Prostate gland (tissue), 2 donors: Measurements from ENCODE around the gene PSAPL1. TPM values are rescaled to one million over a fixed set of nuclear protein-coding genes. Genes with fewer than 3 reads are reported as not detected.

ENCODE experiments used
- DNase-seq: peaks from one replicate; pipeline ENCODE4 v3.0.0-alpha.2; 2019; ENCODE audit warnings: low spot score
- H3K27ac ChIP-seq, 2 donors: fragments of 200-600 bp; sonication (generic); 2 replicates each; pipeline ENCODE4 v1.5.1; 2017 to 2019
- H3K27me3 ChIP-seq: fragments of 200-600 bp; sonication (generic); replicated peaks from 2 replicates; pipeline ENCODE4 v1.5.1; 2019; ENCODE audit not compliant: insufficient read depth
- H3K36me3 ChIP-seq, 2 donors: fragments of 200-600 bp; sonication (generic); 1 replicate in 1 of 2; 2 replicates in 1 of 2; pipeline versions ENCODE4 v1.5.1 to v1.8.1; 2017 to 2019
- H3K4me1 ChIP-seq: fragments of 200-600 bp; sonication (generic); replicated peaks from 2 replicates; pipeline ENCODE4 v1.5.1; 2019
- H3K4me3 ChIP-seq, 2 donors: fragments of 200-600 bp; sonication (generic); 2 replicates each; pipeline ENCODE4 v1.5.1; 2017 to 2019
- H3K9me3 ChIP-seq: fragments of 200-600 bp; sonication (generic); 2 replicates; pipeline ENCODE4 v1.5.1; 2017
- CTCF ChIP-seq, 4 experiments: fragments of 200-600 bp in 2 of 4; fragments of 450-650 bp in 2 of 4; sonication (generic) in 2 of 4; IDR thresholded peaks; 1 replicate in 3 of 4; 2 replicates in 1 of 4; pipeline ENCODE4 v1.5.1; 2016 to 2019; ENCODE audit warnings: antibody characterized with exemption in 4 of 4, mild to moderate bottlenecking in 2 of 4, moderate library complexity in 2 of 4
- POLR2A ChIP-seq: fragments of 450-650 bp; IDR thresholded peaks from one replicate; pipeline ENCODE4 v1.6.1; 2016; ENCODE audit warnings: antibody characterized with exemption, mild to moderate bottlenecking
- POLR2AphosphoS5 ChIP-seq: sonication (generic); formaldehyde crosslinking; IDR thresholded peaks from one replicate; pipeline ENCODE4 v1.6.1; 2017; ENCODE audit warnings: antibody characterized with exemption
- WGBS: methylation state at CpG from one replicate; pipeline ENCODE4 v1.1.5; 2018; 5-methylcytosine and 5-hydroxymethylcytosine counted together
- intact Hi-C: fragments of 100-400 bp; cut with DNase I; formaldehyde crosslinking; loops from one replicate; pipeline ENCODE4 v1.14.2; 2022
- total RNA-seq, 2 donors: library from RNA; depleted of rRNA; stranded (reverse); fragments of >200 nt; gene quantifications; one replicate each; pipeline ENCODE4 v1.1.0, GENCODE V29; 2016

PSAPL1 gene
- total RNA-seq, 2 donors from 2014 or later: 0.05 to 12.9 TPM

DNA sequence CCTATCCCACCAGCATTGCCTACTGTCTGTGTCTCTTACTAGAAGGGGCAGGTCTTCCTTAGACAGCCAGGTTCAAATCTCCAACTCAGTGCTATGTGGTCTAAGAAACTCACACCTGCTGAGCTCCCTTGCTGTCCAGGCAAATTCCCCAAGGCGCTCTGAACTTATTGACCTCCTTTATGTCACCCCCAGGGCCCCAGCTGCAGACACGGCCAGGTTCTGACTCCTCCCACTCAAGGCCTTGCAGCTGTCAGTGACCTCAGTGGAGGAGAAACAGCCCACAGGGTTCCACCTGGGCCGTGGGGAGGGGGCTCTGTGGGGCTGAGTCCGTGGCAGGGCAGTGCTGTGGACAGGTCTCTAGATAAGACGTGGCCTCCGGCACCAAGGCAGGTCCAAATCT, 42.1 kb upstream of the PSAPL1 start:
- H3K27me3 ChIP-seq: no peaks in the 10 kb centered on the region
- DNase-seq: no peak
- TF ChIP-seq POLR2AphosphoS5 (no peak), CTCF (IDR thresholded peaks at IDR 0.05) (no peak), POLR2A (no peak)
- no peak overlapping the region for H3K4me3 ChIP-seq
- intact Hi-C loops: no loop called here
- H3K4me1 ChIP-seq: no peaks in the 10 kb centered on the region
- no peak overlapping the region for H3K27ac ChIP-seq
- no peaks in the 10 kb centered on the region for H3K9me3 ChIP-seq
- no peaks in the 10 kb centered on the region for H3K36me3 ChIP-seq
- WGBS: 83% methylated on average over 6 of the region's 6 CpGs

GRCh38 chr4:7475207-7475606, 40.5 kb upstream of the PSAPL1 start:
- intact Hi-C loops: no loop called here
- no peaks in the 10 kb centered on the region for H3K36me3 ChIP-seq
- H3K9me3 ChIP-seq: no peaks in the 10 kb centered on the region
- 91% methylated on average over 5 of the region's 5 CpGs for WGBS
- no peaks in the 10 kb centered on the region for H3K27me3 ChIP-seq
- no peak overlapping the region for H3K27ac ChIP-seq
- TF ChIP-seq CTCF (IDR thresholded peaks at IDR 0.05): no peak
- TF ChIP-seq POLR2AphosphoS5: no peak
- no peak for TF ChIP-seq POLR2A
- no peak overlapping the region for H3K4me3 ChIP-seq
- no peaks in the 10 kb centered on the region for H3K4me1 ChIP-seq
- no peak for DNase-seq

GRCh38 chr4:7474320-7474719, 39.6 kb upstream of the PSAPL1 start:
- intact Hi-C loops: no loop called here
- H3K27me3 ChIP-seq: no peaks in the 10 kb centered on the region
- H3K9me3 ChIP-seq: no peaks in the 10 kb centered on the region
- H3K4me1 ChIP-seq: no peaks in the 10 kb centered on the region
- H3K27ac ChIP-seq: no peak overlapping the region
- H3K36me3 ChIP-seq: no peaks in the 10 kb centered on the region
- WGBS: 91% methylated on average over 7 of the region's 7 CpGs
- no peak for DNase-seq
- no peak for TF ChIP-seq CTCF (IDR thresholded peaks at IDR 0.05)
- no peak for TF ChIP-seq POLR2AphosphoS5
- no peak for TF ChIP-seq POLR2A
- no peak overlapping the region for H3K4me3 ChIP-seq

GRCh38 chr4:7473081-7473480, 38.4 kb upstream of the PSAPL1 start:
- Histone ChIP-seq H3K4me1 (no peaks in the 10 kb centered on the region), H3K27me3 (no peaks in the 10 kb centered on the region), H3K36me3 (no peaks in the 10 kb centered on the region), H3K4me3 (no peak overlapping the region), H3K9me3 (no peaks in the 10 kb centered on the region), H3K27ac (no peak overlapping the region)
- intact Hi-C loops: no loop called here
- no peak for DNase-seq
- TF ChIP-seq POLR2AphosphoS5: no peak
- TF ChIP-seq POLR2A: no peak
- TF ChIP-seq CTCF (IDR thresholded peaks at IDR 0.05): no peak
- 55% methylated on average over 9 of the region's 10 CpGs for WGBS

DNA sequence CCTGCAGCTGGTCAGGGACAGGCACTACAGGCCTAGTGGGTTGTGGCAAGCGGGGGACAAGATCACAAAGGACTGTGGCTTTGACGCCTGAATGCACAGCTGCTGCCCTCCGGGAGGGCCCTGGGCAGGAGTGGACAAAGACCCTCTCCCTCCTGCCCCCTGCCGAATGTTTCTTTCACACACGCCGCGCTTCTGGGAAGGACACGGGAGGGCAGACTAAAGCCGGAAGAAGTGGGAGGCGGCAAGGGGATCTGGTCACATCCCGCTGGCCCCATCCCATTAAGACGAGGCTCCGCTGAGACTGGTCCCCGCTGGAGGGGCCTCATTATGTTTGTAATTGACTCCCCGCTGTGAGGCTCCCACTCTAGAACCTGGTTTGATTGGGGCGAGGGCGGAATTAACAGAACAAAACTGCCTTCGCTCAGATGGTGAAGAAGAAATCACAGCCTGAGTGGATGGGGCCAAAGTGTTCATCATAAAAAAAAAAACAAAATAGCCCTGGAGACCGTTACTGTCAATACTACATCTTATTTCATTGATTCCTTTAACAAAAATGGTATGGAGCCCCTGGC, 37.8 kb upstream of the PSAPL1 start:
- Histone ChIP-seq H3K4me3 (no peak overlapping the region), H3K4me1 (no peaks in the 10 kb centered on the region), H3K27ac (no peak overlapping the region), H3K36me3 (no peaks in the 10 kb centered on the region), H3K9me3 (no peaks in the 10 kb centered on the region), H3K27me3 (no peaks in the 10 kb centered on the region)
- TF ChIP-seq POLR2A (no peak), POLR2AphosphoS5 (no peak), CTCF (IDR thresholded peaks at IDR 0.05) (no peak)
- intact Hi-C loops: no loop called here
- DNase-seq: no peak
- WGBS: 56% methylated on average over 19 of the region's 19 CpGs
